Endothelial cell (in vitro differentiated cells): ENCODE data around the gene KDSR. TPM values are rescaled to one million over a fixed set of nuclear protein-coding genes. Genes with fewer than 3 reads are reported as not detected.

ENCODE experiments used
- DNase-seq: peaks from one replicate; pipeline ENCODE4 v3.0.0; 2021; ENCODE audit warnings: low spot score
- H3K27ac Mint-ChIP-seq: one replicate; pipeline ENCODE4 v1.8.0; 2021; ENCODE audit warnings: mixed read lengths, inconsistent platforms; ENCODE audit not compliant: unreplicated experiment
- H3K27me3 Mint-ChIP-seq: one replicate; pipeline ENCODE4 v1.8.0; 2021; ENCODE audit warnings: mild to moderate bottlenecking, moderate library complexity, mixed read lengths, inconsistent platforms; ENCODE audit not compliant: unreplicated experiment
- H3K36me3 Mint-ChIP-seq: one replicate; pipeline ENCODE4 v1.8.0; 2021; ENCODE audit warnings: mild to moderate bottlenecking, low read depth, mixed read lengths, inconsistent platforms; ENCODE audit not compliant: unreplicated experiment
- H3K4me1 Mint-ChIP-seq: one replicate; pipeline ENCODE4 v1.8.0; 2021; ENCODE audit warnings: mild to moderate bottlenecking, mixed read lengths, inconsistent platforms; ENCODE audit not compliant: unreplicated experiment
- H3K4me3 Mint-ChIP-seq: one replicate; pipeline ENCODE4 v1.8.0; 2021; ENCODE audit warnings: mild to moderate bottlenecking, mixed read lengths, inconsistent platforms; ENCODE audit not compliant: unreplicated experiment
- H3K9me3 Mint-ChIP-seq: one replicate; pipeline ENCODE4 v1.8.0; 2021; ENCODE audit warnings: mixed read lengths, inconsistent platforms; ENCODE audit not compliant: unreplicated experiment
- CTCF ChIP-seq: fragments of 200-600 bp; sonication (generic); IDR thresholded peaks from one replicate; pipeline ENCODE4 v1.5.0; 2021; ENCODE audit warnings: antibody characterized with exemption; ENCODE audit not compliant: unreplicated experiment
- total RNA-seq: library from RNA; stranded (reverse); fragmentation: NEBNext Ultra II Directional; extraction: Animal tissue kit (Norgen Biotek cat#: 25700); gene quantifications from one replicate; pipeline ENCODE4 v1.2.1, GENCODE V29; 2021; ENCODE audit not compliant: unreplicated experiment

KDSR gene
- total RNA-seq, 1 donor from 2014 or later, result 23.9 TPM

DNA sequence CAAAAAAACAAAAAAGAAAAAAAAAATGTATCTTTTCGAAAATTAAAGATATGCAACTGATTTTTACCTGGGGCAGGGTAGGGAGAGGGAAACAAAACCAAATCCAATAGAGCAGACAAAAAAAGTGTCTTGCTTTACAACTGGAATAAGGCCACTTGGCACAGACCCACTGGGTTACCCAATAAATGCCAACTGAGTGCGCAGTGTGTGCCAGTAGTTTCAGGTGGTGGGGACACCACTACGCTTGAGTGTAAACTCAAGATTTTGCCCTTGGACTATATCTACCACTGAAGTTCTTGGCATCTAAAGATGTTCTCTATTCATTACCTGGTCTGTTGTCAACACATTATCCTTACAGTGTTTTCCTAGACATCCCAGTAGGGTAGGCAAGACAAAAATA, 39.0 kb upstream of the KDSR start:
- Mint-ChIP-seq H3K9me3 (no peaks in the 10 kb centered on the region), H3K27me3 (no peaks in the 10 kb centered on the region), H3K27ac (no peak overlapping the region), H3K4me3 (no peak overlapping the region), H3K4me1 (no peaks in the 10 kb centered on the region), H3K36me3 (peaks cover 7% of the 10 kb centered on the region)
- DNase-seq, result no peak
- no peak for TF ChIP-seq CTCF

GRCh38 chr18:63402246-63403162, 35.5 kb upstream of the KDSR start:
- H3K27ac Mint-ChIP-seq, result no peak overlapping the region
- no peak for TF ChIP-seq CTCF
- no peak overlapping the region for H3K4me3 Mint-ChIP-seq
- H3K27me3 Mint-ChIP-seq, result no peaks in the 10 kb centered on the region
- peaks cover 3% of the 10 kb centered on the region for H3K36me3 Mint-ChIP-seq
- H3K4me1 Mint-ChIP-seq, result no peaks in the 10 kb centered on the region
- no peaks in the 10 kb centered on the region for H3K9me3 Mint-ChIP-seq
- DNase-seq, result no peak

DNA sequence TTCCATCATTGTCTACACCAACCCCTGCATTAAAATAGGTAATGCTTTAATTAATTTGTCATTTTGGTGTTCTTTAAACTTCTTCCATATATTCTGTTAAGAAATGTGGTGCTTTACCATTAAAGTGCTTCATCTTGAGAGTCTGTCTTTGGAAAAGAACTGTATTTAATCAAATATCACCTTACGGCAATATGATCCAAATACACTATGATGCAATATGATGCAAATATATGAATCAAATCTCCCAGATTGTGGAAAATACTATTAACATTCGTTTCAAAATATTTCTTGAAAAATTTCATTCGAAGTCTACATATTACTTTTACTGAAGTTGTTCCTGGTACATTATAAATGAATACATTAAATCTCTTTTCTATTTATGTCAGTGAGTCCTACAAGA, 32.3 kb upstream of the KDSR start:
- Mint-ChIP-seq H3K9me3 (no peaks in the 10 kb centered on the region), H3K27ac (no peak overlapping the region), H3K4me3 (no peak overlapping the region), H3K4me1 (no peaks in the 10 kb centered on the region), H3K36me3 (peaks cover 7% of the 10 kb centered on the region), H3K27me3 (no peaks in the 10 kb centered on the region)
- no peak for DNase-seq
- no peak for TF ChIP-seq CTCF

GRCh38 chr18:63397349-63397748, 30.3 kb upstream of the KDSR start:
- Mint-ChIP-seq H3K27me3 (peaks cover 1% of the 10 kb centered on the region), H3K36me3 (peaks cover 6% of the 10 kb centered on the region), H3K27ac (no peak overlapping the region), H3K9me3 (no peaks in the 10 kb centered on the region), H3K4me3 (no peak overlapping the region), H3K4me1 (no peaks in the 10 kb centered on the region)
- no peak for DNase-seq
- no peak for TF ChIP-seq CTCF

GRCh38 chr18:63395503-63395902, 28.5 kb upstream of the KDSR start:
- Mint-ChIP-seq H3K9me3 (no peaks in the 10 kb centered on the region), H3K4me3 (no peak overlapping the region), H3K4me1 (no peaks in the 10 kb centered on the region), H3K27ac (no peak overlapping the region), H3K36me3 (peaks cover 11% of the 10 kb centered on the region), H3K27me3 (peaks cover 1% of the 10 kb centered on the region)
- no peak for TF ChIP-seq CTCF
- DNase-seq, result no peak
